GM12874 (cell line): ENCODE measurements around the gene MICALL1.

ENCODE experiments used
- TF ChIP-seq, protein P1 (sequence below): IDR thresholded peaks from 2 replicates; pipeline ENCODE4 v1.5.1; 2011; ENCODE audit warnings: low read depth, mild to moderate bottlenecking, control low read depth, low read length, moderate library complexity; ENCODE audit not compliant: insufficient read depth

MICALL1 gene

DNA sequence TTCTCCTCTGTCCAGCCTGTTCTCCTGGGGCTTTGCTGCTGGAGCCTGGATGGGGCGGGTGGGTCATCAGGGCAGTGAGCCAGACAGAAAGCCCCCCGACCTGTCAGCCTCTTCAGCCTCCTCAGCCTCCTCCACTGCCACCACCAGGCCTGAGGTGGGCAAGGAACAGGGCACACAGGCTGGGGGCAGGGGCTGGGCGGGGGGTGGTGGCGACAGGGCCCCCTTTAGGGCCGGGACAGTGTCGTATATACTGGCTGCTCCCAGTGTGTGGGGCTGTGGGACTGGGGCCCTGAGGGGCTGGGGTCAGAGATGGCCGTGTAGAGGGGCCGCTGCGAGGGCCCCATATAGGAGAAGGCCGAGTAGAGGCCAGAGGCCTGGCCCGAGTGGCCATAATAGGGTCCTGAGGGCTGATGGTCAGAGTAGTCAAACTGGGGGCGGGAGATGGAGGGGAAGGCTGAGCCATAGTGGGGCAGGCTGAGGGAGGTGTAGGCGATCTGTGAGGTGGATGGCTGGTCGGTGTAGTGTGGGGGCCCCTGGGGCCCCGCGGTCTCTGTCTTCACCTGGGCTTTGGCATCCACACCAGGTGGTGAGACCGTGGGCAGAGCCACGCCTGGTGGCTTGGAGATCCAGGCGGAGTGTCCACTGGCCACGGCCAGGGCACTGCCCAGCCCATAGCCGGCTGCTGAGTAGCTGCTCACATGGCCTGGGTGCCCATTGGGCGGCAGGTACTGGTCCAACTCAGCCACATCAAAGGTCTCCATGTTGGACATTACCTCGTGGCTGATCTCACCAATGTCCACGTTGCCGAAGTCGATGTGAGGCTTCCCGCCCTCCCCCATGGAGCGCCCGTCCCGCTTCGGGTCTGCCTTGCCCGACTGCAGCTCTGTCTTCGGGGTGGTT, 67.4 kb downstream of the MICALL1 start:
- TF ChIP-seq, protein P1, sequence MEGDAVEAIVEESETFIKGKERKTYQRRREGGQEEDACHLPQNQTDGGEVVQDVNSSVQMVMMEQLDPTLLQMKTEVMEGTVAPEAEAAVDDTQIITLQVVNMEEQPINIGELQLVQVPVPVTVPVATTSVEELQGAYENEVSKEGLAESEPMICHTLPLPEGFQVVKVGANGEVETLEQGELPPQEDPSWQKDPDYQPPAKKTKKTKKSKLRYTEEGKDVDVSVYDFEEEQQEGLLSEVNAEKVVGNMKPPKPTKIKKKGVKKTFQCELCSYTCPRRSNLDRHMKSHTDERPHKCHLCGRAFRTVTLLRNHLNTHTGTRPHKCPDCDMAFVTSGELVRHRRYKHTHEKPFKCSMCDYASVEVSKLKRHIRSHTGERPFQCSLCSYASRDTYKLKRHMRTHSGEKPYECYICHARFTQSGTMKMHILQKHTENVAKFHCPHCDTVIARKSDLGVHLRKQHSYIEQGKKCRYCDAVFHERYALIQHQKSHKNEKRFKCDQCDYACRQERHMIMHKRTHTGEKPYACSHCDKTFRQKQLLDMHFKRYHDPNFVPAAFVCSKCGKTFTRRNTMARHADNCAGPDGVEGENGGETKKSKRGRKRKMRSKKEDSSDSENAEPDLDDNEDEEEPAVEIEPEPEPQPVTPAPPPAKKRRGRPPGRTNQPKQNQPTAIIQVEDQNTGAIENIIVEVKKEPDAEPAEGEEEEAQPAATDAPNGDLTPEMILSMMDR: no peak

DNA sequence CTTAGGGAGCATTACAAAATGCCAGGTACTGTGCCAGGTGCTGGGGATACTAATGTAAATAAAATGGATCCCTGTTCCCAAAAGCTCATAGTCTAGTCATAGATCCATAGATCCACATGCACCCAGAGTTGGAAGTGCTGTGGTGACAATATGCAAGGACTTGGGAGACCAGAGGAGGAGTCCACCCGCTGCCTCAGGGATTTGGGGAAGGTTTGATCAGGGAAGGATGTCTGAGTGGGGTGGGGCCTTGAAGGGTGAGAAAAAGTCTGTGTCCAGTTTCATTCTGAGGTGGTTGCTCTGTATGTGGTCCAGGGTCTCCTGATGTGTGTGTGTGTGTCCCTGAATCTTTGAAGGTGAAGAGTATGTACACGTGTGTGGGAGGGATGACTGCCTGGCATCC, 69.1 kb downstream of the MICALL1 start:
- TF ChIP-seq, protein P1: no peak

- TF ChIP-seq, protein P1: no peak
These were observed 70.5 kb downstream of the MICALL1 start for GRCh38 chr22:37976547-37976946.

DNA sequence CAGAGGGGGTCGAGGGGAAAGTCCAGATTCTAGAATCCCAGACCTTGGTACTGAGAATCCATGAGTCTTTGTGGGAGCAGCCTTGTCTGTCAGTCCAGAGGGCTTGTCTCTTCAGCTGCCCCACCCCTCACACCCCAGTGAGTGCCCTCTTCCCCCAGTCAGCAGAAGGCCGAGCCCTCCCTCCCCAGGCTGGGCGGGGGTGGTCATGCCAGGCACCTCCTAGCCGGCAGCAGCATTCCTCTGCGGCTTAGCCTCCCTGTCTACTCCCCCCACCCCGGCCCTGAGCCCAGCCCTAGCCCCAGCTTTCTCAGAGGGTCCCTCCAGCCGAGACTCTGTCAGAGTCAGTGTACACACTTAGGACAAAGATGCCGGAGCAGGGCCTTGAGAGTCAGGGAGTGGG, 73.7 kb downstream of the MICALL1 start:
- TF ChIP-seq, protein P1: no peak

- TF ChIP-seq, protein P1: no peak
These were observed 75.3 kb downstream of the MICALL1 start for GRCh38 chr22:37981282-37982011.

- TF ChIP-seq, protein P1: no peak
These were observed 76.2 kb downstream of the MICALL1 start for GRCh38 chr22:37982151-37982785.
